SH-SY5Y (cell line): ENCODE results near the gene COMMD4.

Experiments
- GATA2 ChIP-seq: IDR thresholded peaks from 2 replicates; pipeline ENCODE4 v1.6.1; 2011; ENCODE audit warnings: mild to moderate bottlenecking, low read depth, low read length
- GATA3 ChIP-seq: IDR thresholded peaks from 2 replicates; pipeline ENCODE4 v1.6.1; 2011; ENCODE audit warnings: low read depth, mild to moderate bottlenecking, low read length, moderate library complexity

DNA sequence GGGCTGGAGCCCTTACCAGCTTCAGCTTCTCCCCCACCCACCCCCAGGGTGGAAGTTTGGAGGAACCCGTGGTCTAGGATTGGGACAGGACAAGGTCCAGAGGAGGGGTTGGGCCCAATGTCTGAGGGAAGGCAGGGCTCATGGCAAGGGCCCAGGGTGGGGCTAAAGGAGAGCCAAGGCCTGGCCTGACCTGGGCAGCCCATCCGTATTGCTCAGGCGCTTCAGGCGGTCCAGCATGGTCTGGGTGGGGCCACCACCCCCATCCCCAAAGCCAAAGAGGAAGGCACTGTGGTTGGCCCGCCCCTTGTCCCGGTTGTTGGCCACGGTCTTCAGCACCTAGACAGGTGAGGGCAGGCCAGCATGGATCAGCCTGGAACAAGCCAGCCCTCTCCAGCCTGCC, 25.0 kb downstream of the COMMD4 start:
- TF ChIP-seq GATA2: no peak
- TF ChIP-seq GATA3: no peak
